Transverse colon (tissue), 4 donors: ENCODE results near the gene STMN3. TPM values are rescaled to one million over a fixed set of nuclear protein-coding genes. Genes with fewer than 3 reads are reported as not detected.
"Not testable (repeated sequence)": the region's sequence is repeated elsewhere in the genome, so short reads cannot be mapped to it uniquely, and the experiment has no call there.

Experiments used
- DNase-seq: peaks from one replicate; pipeline ENCODE4 v3.0.0-alpha.2; 2019
- H3K27ac ChIP-seq, 4 donors: fragments of 200-600 bp; sonication (generic); 2 replicates each; pipeline ENCODE4 v1.5.1; 2016 to 2018; ENCODE audit warnings: inconsistent platforms in 4 of 4
- H3K27me3 ChIP-seq: fragments of 200-600 bp; sonication (generic); 2 replicates; pipeline ENCODE4 v1.5.1; 2017; ENCODE audit warnings: inconsistent platforms
- H3K36me3 ChIP-seq, 4 donors: fragments of 200-600 bp; sonication (generic); 2 replicates each; pipeline ENCODE4 v1.5.1; 2017 to 2019; ENCODE audit warnings: inconsistent platforms in 4 of 4
- H3K4me1 ChIP-seq, 4 donors: fragments of 200-600 bp; sonication (generic); 2 replicates each; pipeline ENCODE4 v1.5.1; 2017 to 2020; ENCODE audit warnings: inconsistent platforms in 4 of 4
- H3K4me3 ChIP-seq, 4 donors: fragments of 200-600 bp; sonication (generic); 1 replicate in 1 of 4; 2 replicates in 3 of 4; pipeline versions ENCODE4 v1.5.1 to v1.6.1; 2017 to 2019; ENCODE audit warnings: inconsistent platforms in 4 of 4
- H3K9me3 ChIP-seq, 2 donors: fragments of 200-600 bp; sonication (generic); 2 replicates each; pipeline ENCODE4 v1.5.1; 2017 to 2019; ENCODE audit warnings: inconsistent platforms in 2 of 2
- CTCF ChIP-seq, 5 experiments: fragments of 200-600 bp in 3 of 5; fragments of 450-650 bp in 2 of 5; sonication (generic) in 3 of 5; IDR thresholded peaks; 1 replicate in 2 of 5; 2 replicates in 3 of 5; pipeline ENCODE4 v1.5.1; 2016 to 2017; ENCODE audit warnings: antibody characterized with exemption in 5 of 5, inconsistent platforms in 3 of 5, mild to moderate bottlenecking in 2 of 5, moderate library complexity in 1 of 5
- EP300 ChIP-seq: sonication (generic); formaldehyde crosslinking; IDR thresholded peaks from one replicate; pipeline ENCODE4 v1.6.1; 2017; ENCODE audit warnings: antibody characterized with exemption, low read depth
- POLR2A ChIP-seq: fragments of 450-650 bp; IDR thresholded peaks from one replicate; pipeline ENCODE4 v1.6.1; 2016; ENCODE audit warnings: antibody characterized with exemption, mild to moderate bottlenecking, moderate library complexity
- POLR2AphosphoS5 ChIP-seq, 3 donors: sonication (generic); formaldehyde crosslinking; IDR thresholded peaks; one replicate each; pipeline ENCODE4 v1.6.1; 2016; ENCODE audit warnings: antibody characterized with exemption in 3 of 3
- WGBS, 2 donors: methylation state at CpG; one replicate each; pipeline ENCODE4 v1.1.5; 2018; ENCODE audit warnings: low coverage in 1 of 2; 5-methylcytosine and 5-hydroxymethylcytosine counted together
- in situ Hi-C, 4 donors: fragments of 200-750 bp; cut with MboI; loops; one replicate each; pipeline versions ENCODE4 v1.15.0 to v1.15.1; 2017; ENCODE audit warnings: low sequenced_read_pairs in 3 of 4, low pct_ligation_motif_present in 1 of 4, low pct_unique_long_range_greater_than_20kb in 1 of 4
- intact Hi-C: fragments of 100-400 bp; cut with DNase I; formaldehyde crosslinking; loops from one replicate; pipeline ENCODE4 v1.15.1; 2023; ENCODE audit warnings: low total_unique reads
- total RNA-seq, 4 donors: library from RNA; depleted of rRNA; stranded (reverse); fragments of >200 nt; gene quantifications; one replicate each; pipeline ENCODE4 v1.1.0, GENCODE V29; 2016

STMN3 gene
- total RNA-seq, 4 donors from 2014 or later: 0.75 to 7.1 (median 4.4) TPM

GRCh38 chr20:63678071-63678470 lies 24.8 kb upstream of the STMN3 start:
- H3K36me3 ChIP-seq: no peaks in the 10 kb centered on the region
- intact Hi-C loops: no loop called here
- 79% methylated on average over 7 of the region's 13 CpGs; no CpG with 5 or more reads in 1 of the 2 donors for WGBS, 2 donors

GRCh38 chr20:63675681-63676368 lies 22.6 kb upstream of the STMN3 start:
- no peaks in the 10 kb centered on the region for H3K9me3 ChIP-seq
- 87 to 95% methylated on average over 3 to 20 of the region's 20 CpGs for WGBS, 2 donors
- no peak for DNase-seq
- H3K4me1 ChIP-seq: no peaks in the 10 kb centered on the region
- H3K4me3 ChIP-seq: no peak overlapping the region
- TF ChIP-seq EP300 (no peak), POLR2A (no peak), CTCF (IDR thresholded peaks at IDR 0.05) (no peak), POLR2AphosphoS5 (IDR thresholded peaks at IDR 0.05) (no peak)
- H3K27ac ChIP-seq: no peak overlapping the region
- in situ Hi-C loops: no loop called here
- H3K27me3 ChIP-seq: no peaks in the 10 kb centered on the region
- H3K36me3 ChIP-seq: no peaks in the 10 kb centered on the region
- intact Hi-C loops: no loop called here

More at GRCh38 chr20:63678071-63678470, 24.8 kb upstream of the STMN3 start:
- Histone ChIP-seq H3K4me3 (no peak overlapping the region), H3K27me3 (no peaks in the 10 kb centered on the region), H3K27ac (no peak overlapping the region), H3K9me3 (no peaks in the 10 kb centered on the region), H3K4me1 (peaks cover 0 to 12% (median 8%) of the 10 kb centered on the region in 4 donors)
- TF ChIP-seq POLR2A: no peak
- DNase-seq: no peak
- in situ Hi-C loops: no loop called here

GRCh38 chr20:63673951-63674350 lies 20.7 kb upstream of the STMN3 start:
- TF ChIP-seq POLR2AphosphoS5 (IDR thresholded peaks at IDR 0.05): no peak
- TF ChIP-seq EP300: no peak
- no peak for TF ChIP-seq POLR2A
- TF ChIP-seq CTCF (IDR thresholded peaks at IDR 0.05): no peak
- intact Hi-C loops (no loop called here), in situ Hi-C loops (no loop called here)
- H3K4me3 ChIP-seq: no peak overlapping the region
- no peaks in the 10 kb centered on the region for H3K27me3 ChIP-seq
- 95% methylated on average over 14 of the region's 14 CpGs; no CpG with 5 or more reads in 1 of the 2 donors for WGBS, 2 donors
- DNase-seq: no peak
- H3K27ac ChIP-seq: no peak overlapping the region
- no peaks in the 10 kb centered on the region for H3K9me3 ChIP-seq
- peaks cover 0 to under 1% (median 0%) of the 10 kb centered on the region in 4 donors for H3K36me3 ChIP-seq
- H3K4me1 ChIP-seq: no peaks in the 10 kb centered on the region

- Histone ChIP-seq H3K4me3 (no peak overlapping the region), H3K27ac (no peak overlapping the region), H3K27me3 (no peaks in the 10 kb centered on the region), H3K9me3 (no peaks in the 10 kb centered on the region), H3K4me1 (no peaks in the 10 kb centered on the region), H3K36me3 (peaks cover 0 to 3% (median 0%) of the 10 kb centered on the region in 4 donors)
- 91% methylated on average over 10 of the region's 10 CpGs; no CpG with 5 or more reads in 1 of the 2 donors for WGBS, 2 donors
- TF ChIP-seq EP300: no peak
- no peak for TF ChIP-seq CTCF (IDR thresholded peaks at IDR 0.05)
- no peak for TF ChIP-seq POLR2AphosphoS5 (IDR thresholded peaks at IDR 0.05)
- no peak for TF ChIP-seq POLR2A
- in situ Hi-C loops (no loop called here), intact Hi-C loops (no loop called here)
- no peak for DNase-seq
Measured at GRCh38 chr20:63672666-63673065, 19.4 kb upstream of the STMN3 start.

- H3K36me3 ChIP-seq: peaks cover 0 to 10% (median 0%) of the 10 kb centered on the region in 4 donors
- H3K4me1 ChIP-seq, H3K9me3 ChIP-seq, H3K27me3 ChIP-seq, H3K27ac ChIP-seq, in situ Hi-C loops, intact Hi-C loops, H3K4me3 ChIP-seq, DNase-seq: not testable (repeated sequence)
- WGBS, 2 donors: 95% methylated on average over 12 of the region's 12 CpGs; no CpG with 5 or more reads in 1 of the 2 donors
Measured at GRCh38 chr20:63671695-63672094, 18.5 kb upstream of the STMN3 start.
